Skeletal muscle tissue (tissue), 4 donors: ENCODE data around the gene STK16. TPM values are rescaled to one million over a fixed set of nuclear protein-coding genes. Genes with fewer than 3 reads are reported as not detected.

Experiments
- H3K27ac ChIP-seq: one replicate; pipeline ENCODE4 v1.7.0; 2013; ENCODE audit warnings: mild to moderate bottlenecking, low read depth, low read length, inconsistent platforms
- H3K27me3 ChIP-seq, 3 donors: one replicate each; pipeline ENCODE4 v1.7.0; 2013; ENCODE audit warnings: low read length in 3 of 3; ENCODE audit not compliant: control insufficient read depth in 3 of 3, insufficient read depth in 3 of 3
- H3K36me3 ChIP-seq, 3 donors: one replicate each; pipeline ENCODE4 v1.7.0; 2013; ENCODE audit warnings: low read length in 3 of 3; ENCODE audit not compliant: control insufficient read depth in 3 of 3, insufficient read depth in 3 of 3
- H3K4me1 ChIP-seq, 3 donors: one replicate each; pipeline ENCODE4 v1.7.0; 2013; ENCODE audit warnings: low read length in 3 of 3, mild to moderate bottlenecking in 3 of 3; ENCODE audit not compliant: control insufficient read depth in 3 of 3, insufficient read depth in 3 of 3
- H3K4me3 ChIP-seq, 3 donors: one replicate each; pipeline ENCODE4 v1.7.0; 2013; ENCODE audit warnings: low read length in 3 of 3
- H3K9ac ChIP-seq, 3 donors: one replicate each; pipeline ENCODE4 v1.7.0; 2013; ENCODE audit warnings: low read length in 3 of 3, mild to moderate bottlenecking in 3 of 3, moderate library complexity in 2 of 3, low read depth in 1 of 3
- H3K9me3 ChIP-seq, 3 donors: one replicate each; pipeline ENCODE4 v1.7.0; 2013; ENCODE audit warnings: low read length in 3 of 3; ENCODE audit not compliant: control insufficient read depth in 3 of 3
- total RNA-seq: library from RNA; depleted of rRNA; stranded (reverse); fragments of >200 nt; gene quantifications from one replicate; pipeline ENCODE4 v1.2.3, GENCODE V29; 2014
- donor health status: Osteomylitis.

The STK16 gene
- total RNA-seq, 1 donor from 2014 or later = 6.3 TPM

GRCh38 chr2:219221957-219222518 lies 23.2 kb upstream of the STK16 start:
- H3K9ac ChIP-seq = peak overlapping the region in 1 of 3 donors; percentile 25
- H3K9me3 ChIP-seq = no peaks in the 10 kb centered on the region
- no peak overlapping the region for H3K27ac ChIP-seq
- H3K4me1 ChIP-seq = peaks cover 27 to 36% (median 27%) of the 10 kb centered on the region in 3 donors
- H3K4me3 ChIP-seq = no peak overlapping the region
- peaks cover 58 to 69% (median 69%) of the 10 kb centered on the region in 3 donors for H3K36me3 ChIP-seq
- no peaks in the 10 kb centered on the region for H3K27me3 ChIP-seq

GRCh38 chr2:219223831-219224610 lies 21.3 kb upstream of the STK16 start:
- H3K9me3 ChIP-seq = no peaks in the 10 kb centered on the region
- no peaks in the 10 kb centered on the region for H3K27me3 ChIP-seq
- H3K36me3 ChIP-seq = peaks cover 65 to 69% (median 69%) of the 10 kb centered on the region in 3 donors
- no peak overlapping the region for H3K27ac ChIP-seq
- peaks cover 28 to 37% (median 30%) of the 10 kb centered on the region in 3 donors for H3K4me1 ChIP-seq
- no peak overlapping the region for H3K4me3 ChIP-seq
- peak overlapping the region in 1 of 3 donors; percentile 1 for H3K9ac ChIP-seq

GRCh38 chr2:219225350-219225749 lies 19.9 kb upstream of the STK16 start:
- peaks cover 58 to 62% (median 61%) of the 10 kb centered on the region in 3 donors for H3K36me3 ChIP-seq
- no peak overlapping the region for H3K27ac ChIP-seq
- H3K27me3 ChIP-seq = no peaks in the 10 kb centered on the region
- H3K9me3 ChIP-seq = no peaks in the 10 kb centered on the region
- H3K4me1 ChIP-seq = peaks cover 18 to 30% (median 19%) of the 10 kb centered on the region in 3 donors
- H3K9ac ChIP-seq = no peak overlapping the region
- no peak overlapping the region for H3K4me3 ChIP-seq

- Histone ChIP-seq H3K9ac (peak overlapping the region; percentile 91 to 98 (median 96)), H3K36me3 (peaks cover 42 to 54% (median 52%) of the 10 kb centered on the region in 3 donors), H3K4me1 (peaks cover 23 to 30% (median 25%) of the 10 kb centered on the region in 3 donors), H3K27me3 (no peaks in the 10 kb centered on the region), H3K9me3 (no peaks in the 10 kb centered on the region), H3K27ac (peak overlapping the region; percentile 93), H3K4me3 (peak overlapping the region; percentile 88 to 91 (median 90))
These were observed 17.0 kb upstream of the STK16 start for GRCh38 chr2:219228041-219228910.

GRCh38 chr2:219228911-219229304 lies 16.4 kb upstream of the STK16 start:
- Histone ChIP-seq H3K9ac (peak overlapping the region; percentile 91 to 98 (median 96)), H3K9me3 (no peaks in the 10 kb centered on the region), H3K27ac (peak overlapping the region; percentile 93), H3K36me3 (peaks cover 39 to 54% (median 52%) of the 10 kb centered on the region in 3 donors), H3K27me3 (no peaks in the 10 kb centered on the region), H3K4me1 (peaks cover 23 to 30% (median 25%) of the 10 kb centered on the region in 3 donors), H3K4me3 (peak overlapping the region; percentile 88 to 91 (median 90))

- H3K36me3 ChIP-seq = peaks cover 39 to 54% (median 52%) of the 10 kb centered on the region in 3 donors
These were observed 15.8 kb upstream of the STK16 start, which contains the start of the genes ANKZF1 and ATG9A for GRCh38 chr2:219229305-219230058. TSS of gene ANKZF1 (plus strand) at chr2:219229806. CDS start at chr2:219230258, 452 bp downstream. TSS of gene ATG9A (minus strand) at chr2:219229636. CDS start at chr2:219228024, 1,612 bp downstream.

GRCh38 chr2:219230059-219230540 lies 15.2 kb upstream of the STK16 start:
- Histone ChIP-seq H3K27me3 (no peaks in the 10 kb centered on the region), H3K27ac (peak overlapping the region; percentile 93), H3K36me3 (peaks cover 40 to 54% (median 52%) of the 10 kb centered on the region in 3 donors), H3K9ac (peak overlapping the region; percentile 91 to 96 (median 95)), H3K9me3 (no peaks in the 10 kb centered on the region), H3K4me3 (peak overlapping the region; percentile 84 to 98 (median 92)), H3K4me1 (peaks cover 23 to 30% (median 25%) of the 10 kb centered on the region in 3 donors)

More at GRCh38 chr2:219229305-219230058, 15.8 kb upstream of the STK16 start, which contains the start of the genes ANKZF1 and ATG9A:
- Histone ChIP-seq H3K9me3 (no peaks in the 10 kb centered on the region), H3K4me3 (peak within 1 kb of the TSS; percentile 91 to 98 (median 92)), H3K9ac (peak within 1 kb of the TSS; percentile 91 to 98 (median 96)), H3K4me1 (peaks cover 23 to 30% (median 25%) of the 10 kb centered on the region in 3 donors), H3K27ac (peak within 1 kb of the TSS; percentile 93), H3K27me3 (no peaks in the 10 kb centered on the region)

- H3K27me3 ChIP-seq = no peaks in the 10 kb centered on the region
- H3K9me3 ChIP-seq = no peaks in the 10 kb centered on the region
- peaks cover 8 to 12% (median 9%) of the 10 kb centered on the region in 3 donors for H3K4me1 ChIP-seq
- no peak overlapping the region for H3K4me3 ChIP-seq
- H3K27ac ChIP-seq = no peak overlapping the region
- peaks cover 48 to 70% (median 68%) of the 10 kb centered on the region in 3 donors for H3K36me3 ChIP-seq
- H3K9ac ChIP-seq = no peak overlapping the region
These were observed 10.9 kb upstream of the STK16 start for GRCh38 chr2:219234331-219234730.
